Suprapubic skin (tissue), 4 donors: ENCODE measurements around the gene STRADB.

ENCODE experiments used
- EP300 ChIP-seq: sonication (generic); formaldehyde crosslinking; IDR thresholded peaks from one replicate; pipeline ENCODE4 v1.6.1; 2017; ENCODE audit warnings: antibody characterized with exemption
- POLR2A ChIP-seq, 2 donors: fragments of 450-650 bp; IDR thresholded peaks; one replicate each; pipeline ENCODE4 v1.6.1; 2017; ENCODE audit warnings: antibody characterized with exemption in 2 of 2, mild to moderate bottlenecking in 2 of 2, moderate library complexity in 2 of 2
- POLR2AphosphoS5 ChIP-seq, 3 donors: sonication (generic); formaldehyde crosslinking; IDR thresholded peaks; one replicate each; pipeline ENCODE4 v1.6.1; 2017; ENCODE audit warnings: antibody characterized with exemption in 3 of 3
- TF ChIP-seq, protein P1 (sequence below), 2 donors: fragments of 200-600 bp in 1 of 2; fragments of 450-650 bp in 1 of 2; sonication (generic) in 1 of 2; IDR thresholded peaks; one replicate each; pipeline ENCODE4 v1.5.1; 2016 to 2019; ENCODE audit warnings: antibody characterized with exemption in 2 of 2, mild to moderate bottlenecking in 1 of 2, moderate library complexity in 1 of 2

- TF ChIP-seq, protein P1, sequence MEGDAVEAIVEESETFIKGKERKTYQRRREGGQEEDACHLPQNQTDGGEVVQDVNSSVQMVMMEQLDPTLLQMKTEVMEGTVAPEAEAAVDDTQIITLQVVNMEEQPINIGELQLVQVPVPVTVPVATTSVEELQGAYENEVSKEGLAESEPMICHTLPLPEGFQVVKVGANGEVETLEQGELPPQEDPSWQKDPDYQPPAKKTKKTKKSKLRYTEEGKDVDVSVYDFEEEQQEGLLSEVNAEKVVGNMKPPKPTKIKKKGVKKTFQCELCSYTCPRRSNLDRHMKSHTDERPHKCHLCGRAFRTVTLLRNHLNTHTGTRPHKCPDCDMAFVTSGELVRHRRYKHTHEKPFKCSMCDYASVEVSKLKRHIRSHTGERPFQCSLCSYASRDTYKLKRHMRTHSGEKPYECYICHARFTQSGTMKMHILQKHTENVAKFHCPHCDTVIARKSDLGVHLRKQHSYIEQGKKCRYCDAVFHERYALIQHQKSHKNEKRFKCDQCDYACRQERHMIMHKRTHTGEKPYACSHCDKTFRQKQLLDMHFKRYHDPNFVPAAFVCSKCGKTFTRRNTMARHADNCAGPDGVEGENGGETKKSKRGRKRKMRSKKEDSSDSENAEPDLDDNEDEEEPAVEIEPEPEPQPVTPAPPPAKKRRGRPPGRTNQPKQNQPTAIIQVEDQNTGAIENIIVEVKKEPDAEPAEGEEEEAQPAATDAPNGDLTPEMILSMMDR (IDR thresholded peaks at IDR 0.05): no peak
- TF ChIP-seq POLR2A (IDR thresholded peaks at IDR 0.05): no peak
- no peak for TF ChIP-seq EP300
- peak in 1 of 3 donors; percentile 73 for TF ChIP-seq POLR2AphosphoS5 (IDR thresholded peaks at IDR 0.05)
Observed at GRCh38 chr2:201406077-201406662, 45.4 kb upstream of the STRADB start.
